Esophagus squamous epithelium (tissue), 5 donors: Measurements from ENCODE around the gene IL10RA. TPM values are rescaled to one million over a fixed set of nuclear protein-coding genes. Genes with fewer than 3 reads are reported as not detected.
"Not testable (repeated sequence)": the region's sequence is repeated elsewhere in the genome, so short reads cannot be mapped to it uniquely, and the experiment has no call there.

Experiments
- DNase-seq: peaks from one replicate; lab custom pipeline; 2025; lab: John Stamatoyannopoulos, UW
- H3K27ac ChIP-seq, 4 donors: fragments of 200-600 bp; sonication (generic); one replicate each; pipeline ENCODE4 v1.5.1; 2016 to 2019; ENCODE audit warnings: mild to moderate bottlenecking in 1 of 4
- H3K27me3 ChIP-seq, 4 donors: fragments of 200-600 bp; sonication (generic); 1 replicate in 3 of 4; 2 replicates in 1 of 4; pipeline versions ENCODE4 v1.5.1 to v1.6.0; 2017 to 2021; ENCODE audit warnings: antibody characterized with exemption in 1 of 4
- H3K36me3 ChIP-seq, 3 donors: fragments of 200-600 bp; sonication (generic); one replicate each; pipeline ENCODE4 v1.5.1; 2016 to 2019
- H3K4me1 ChIP-seq, 3 donors: fragments of 200-600 bp; sonication (generic); one replicate each; pipeline ENCODE4 v1.5.1; 2017 to 2019
- H3K4me3 ChIP-seq, 4 donors: fragments of 200-600 bp; sonication (generic); 1 replicate in 3 of 4; 2 replicates in 1 of 4; pipeline ENCODE4 v1.5.1; 2016 to 2019; ENCODE audit warnings: mild to moderate bottlenecking in 2 of 4, moderate library complexity in 1 of 4
- H3K9me3 ChIP-seq, 3 donors: fragments of 200-600 bp; sonication (generic); one replicate each; pipeline ENCODE4 v1.5.1; 2016 to 2019
- POLR2A ChIP-seq, 4 donors: fragments of 450-650 bp; IDR thresholded peaks; one replicate each; pipeline ENCODE4 v1.6.1; 2017; ENCODE audit warnings: antibody characterized with exemption in 4 of 4, mild to moderate bottlenecking in 4 of 4, moderate library complexity in 3 of 4
- WGBS, 2 donors: methylation state at CpG; one replicate each; pipeline ENCODE4 v1.1.5; 2018; 5-methylcytosine and 5-hydroxymethylcytosine counted together
- intact Hi-C: fragments of 100-400 bp; cut with DNase I; formaldehyde crosslinking; loops from one replicate; pipeline ENCODE4 v1.15.0; 2022
- total RNA-seq, 4 donors: library from RNA; depleted of rRNA; stranded (reverse); fragments of >200 nt; gene quantifications; one replicate each; pipeline ENCODE4 v1.1.0, GENCODE V29; 2016
- TF ChIP-seq, protein P1 (sequence below), 6 experiments: fragments of 450-650 bp in 4 of 6; fragments of 200-600 bp in 2 of 6; sonication (generic) in 2 of 6; IDR thresholded peaks; one replicate each; pipeline ENCODE4 v1.5.1; 2016 to 2019; ENCODE audit warnings: antibody characterized with exemption in 6 of 6, mild to moderate bottlenecking in 4 of 6, moderate library complexity in 4 of 6
- donor health status: DM: yes; HTN: yes; CAD: no.

IL10RA gene
- total RNA-seq, 4 donors from 2014 or later, result 2.2 to 21.2 (median 11.3) TPM

DNA sequence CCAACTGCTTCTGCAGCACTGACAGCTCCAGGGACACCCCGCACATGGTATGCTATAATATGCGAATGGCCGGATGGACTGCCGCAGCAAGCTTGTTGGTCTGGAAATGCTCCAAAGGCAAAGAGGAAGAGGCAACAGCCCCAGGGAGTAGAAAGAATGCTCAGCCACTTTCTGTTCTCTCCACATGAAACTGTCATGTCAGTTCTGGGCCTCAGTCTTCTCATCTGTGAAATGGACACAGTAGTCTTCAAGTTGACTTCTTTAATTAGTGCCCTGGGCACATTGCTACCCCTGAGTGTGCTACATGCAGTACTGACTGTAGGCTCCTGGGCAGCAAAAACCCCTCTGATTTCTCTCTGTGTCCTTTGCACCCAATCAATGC, 19.9 kb downstream of the IL10RA start:
- TF ChIP-seq, protein P1, sequence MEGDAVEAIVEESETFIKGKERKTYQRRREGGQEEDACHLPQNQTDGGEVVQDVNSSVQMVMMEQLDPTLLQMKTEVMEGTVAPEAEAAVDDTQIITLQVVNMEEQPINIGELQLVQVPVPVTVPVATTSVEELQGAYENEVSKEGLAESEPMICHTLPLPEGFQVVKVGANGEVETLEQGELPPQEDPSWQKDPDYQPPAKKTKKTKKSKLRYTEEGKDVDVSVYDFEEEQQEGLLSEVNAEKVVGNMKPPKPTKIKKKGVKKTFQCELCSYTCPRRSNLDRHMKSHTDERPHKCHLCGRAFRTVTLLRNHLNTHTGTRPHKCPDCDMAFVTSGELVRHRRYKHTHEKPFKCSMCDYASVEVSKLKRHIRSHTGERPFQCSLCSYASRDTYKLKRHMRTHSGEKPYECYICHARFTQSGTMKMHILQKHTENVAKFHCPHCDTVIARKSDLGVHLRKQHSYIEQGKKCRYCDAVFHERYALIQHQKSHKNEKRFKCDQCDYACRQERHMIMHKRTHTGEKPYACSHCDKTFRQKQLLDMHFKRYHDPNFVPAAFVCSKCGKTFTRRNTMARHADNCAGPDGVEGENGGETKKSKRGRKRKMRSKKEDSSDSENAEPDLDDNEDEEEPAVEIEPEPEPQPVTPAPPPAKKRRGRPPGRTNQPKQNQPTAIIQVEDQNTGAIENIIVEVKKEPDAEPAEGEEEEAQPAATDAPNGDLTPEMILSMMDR (IDR thresholded peaks at IDR 0.05), result no peak
- TF ChIP-seq POLR2A (IDR thresholded peaks at IDR 0.05), result no peak
- 96% methylated on average over 3 to 4 of the region's 4 CpGs for WGBS, 2 donors
- no peaks in the 10 kb centered on the region for H3K36me3 ChIP-seq
- H3K4me3 ChIP-seq, result no peak overlapping the region
- intact Hi-C loops, result no loop called here
- H3K27ac ChIP-seq, result peak overlapping the region in 1 of 4 donors; percentile 70
- peaks cover 0 to 8% (median 0%) of the 10 kb centered on the region in 4 donors for H3K27me3 ChIP-seq
- no peak for DNase-seq
- peaks cover 0 to 89% (median 30%) of the 10 kb centered on the region in 3 donors for H3K4me1 ChIP-seq
- H3K9me3 ChIP-seq, result no peaks in the 10 kb centered on the region

DNA sequence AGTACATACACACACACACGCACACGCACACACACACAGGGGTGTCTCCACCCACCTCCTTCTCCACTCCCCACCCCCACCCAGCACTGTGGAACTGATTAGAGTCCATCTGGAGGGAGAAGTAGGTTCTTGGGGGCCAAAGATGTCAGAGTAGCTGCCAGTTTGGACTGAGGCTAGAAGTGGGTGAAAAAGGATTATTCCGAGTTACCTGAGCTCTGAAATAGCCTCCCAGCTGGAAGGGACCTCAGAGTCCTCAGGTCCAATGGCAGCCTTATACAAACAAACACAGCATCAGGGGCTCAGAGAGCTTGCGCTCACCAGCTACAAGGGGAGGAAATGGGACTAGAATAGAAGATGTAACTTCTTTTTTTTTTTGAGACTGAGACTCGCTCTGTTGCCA, 20.8 kb downstream of the IL10RA start:
- no peak for DNase-seq
- H3K27me3 ChIP-seq, result peaks cover 0 to 8% (median 0%) of the 10 kb centered on the region in 4 donors
- no peak for TF ChIP-seq POLR2A (IDR thresholded peaks at IDR 0.05)
- TF ChIP-seq, protein P1 (IDR thresholded peaks at IDR 0.05), result no peak
- H3K9me3 ChIP-seq, result no peaks in the 10 kb centered on the region
- intact Hi-C loops, result no loop called here
- H3K27ac ChIP-seq, result peak overlapping the region in 2 of 4 donors; percentile 70 to 78
- no peaks in the 10 kb centered on the region for H3K36me3 ChIP-seq
- no peak overlapping the region for H3K4me3 ChIP-seq
- H3K4me1 ChIP-seq, result peaks cover 6 to 89% (median 34%) of the 10 kb centered on the region in 3 donors
- 53 to 75% methylated on average over 3 to 5 of the region's 5 CpGs for WGBS, 2 donors

DNA sequence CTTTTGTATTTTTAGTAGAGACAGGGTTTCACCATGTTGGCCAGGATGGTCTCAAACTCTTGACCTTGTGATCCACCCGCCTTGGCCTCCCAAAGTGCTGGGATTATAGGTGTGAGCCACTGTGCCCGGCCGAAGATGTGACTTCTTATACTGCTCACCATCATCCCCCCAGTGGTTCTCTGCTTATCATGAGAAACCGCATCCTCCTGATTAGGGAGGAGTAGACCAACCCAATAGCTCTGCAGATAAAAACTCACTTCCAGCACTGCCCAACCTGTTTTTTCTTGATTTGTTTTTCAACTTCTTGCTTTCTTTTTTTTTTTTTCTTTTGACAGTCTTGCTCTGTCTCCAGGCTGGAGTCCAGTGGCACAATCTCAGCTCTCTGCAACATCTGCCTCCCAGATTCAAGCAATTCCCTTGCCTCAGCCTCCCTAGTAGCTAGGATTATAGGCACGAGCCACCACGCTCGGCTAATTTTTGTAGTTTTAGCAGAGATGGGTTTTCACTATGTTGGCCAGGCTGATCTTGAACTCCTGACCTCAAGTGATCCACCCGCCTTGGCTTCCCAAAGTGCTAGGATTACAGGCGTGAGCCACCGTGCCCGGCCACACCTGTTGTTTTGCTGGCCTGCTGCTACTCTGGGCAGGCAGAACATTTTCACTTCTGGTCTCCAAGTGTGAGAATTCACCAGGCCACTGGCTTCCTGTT, 21.5 kb downstream of the IL10RA start:
- peak in 1 of 4 donors; percentile 29 for TF ChIP-seq POLR2A (IDR thresholded peaks at IDR 0.05)
- 65 to 72% methylated on average over 11 of the region's 11 CpGs for WGBS, 2 donors

DNA sequence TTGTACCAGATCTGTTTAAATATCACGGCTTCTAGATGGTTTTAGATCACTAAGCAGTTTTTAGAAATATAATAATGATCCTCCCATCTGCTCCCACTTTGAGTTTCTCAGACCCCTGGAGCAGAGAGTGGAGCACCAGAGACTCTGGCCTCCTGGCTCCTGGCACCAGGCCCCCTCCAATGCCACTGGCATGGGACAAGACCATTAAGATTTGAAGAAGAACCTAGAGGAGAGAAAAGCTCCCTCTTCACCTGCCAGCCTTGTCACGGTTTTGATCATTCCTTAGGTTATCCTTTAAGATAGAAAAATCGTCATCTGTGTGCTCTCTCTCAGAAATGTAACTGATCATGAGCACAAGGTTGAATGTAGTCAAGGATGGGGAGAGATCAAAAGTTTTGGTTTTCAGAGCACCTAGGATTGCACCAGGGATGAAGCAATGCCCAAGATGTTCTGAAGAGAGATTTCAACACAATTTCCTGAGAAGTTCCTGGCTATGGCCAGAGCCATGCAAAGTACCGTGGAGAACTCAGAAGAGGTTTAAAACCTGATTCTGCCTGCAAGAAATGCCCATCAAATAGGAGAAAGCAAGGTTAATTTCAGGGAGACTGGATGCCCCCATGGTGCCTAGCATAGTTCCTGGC, 22.2 kb downstream of the IL10RA start:
- Histone ChIP-seq H3K4me1 (peaks cover 15 to 87% (median 35%) of the 10 kb centered on the region in 3 donors), H3K36me3 (no peaks in the 10 kb centered on the region), H3K4me3 (no peak overlapping the region), H3K9me3 (no peaks in the 10 kb centered on the region), H3K27ac (peak overlapping the region; percentile 24 to 83 (median 56)), H3K27me3 (peaks cover 0 to 8% (median 0%) of the 10 kb centered on the region in 4 donors)
- WGBS, 2 donors, result 53 to 64% methylated on average over 4 of the region's 4 CpGs
- TF ChIP-seq POLR2A (IDR thresholded peaks at IDR 0.05), result no peak
- TF ChIP-seq, protein P1 (IDR thresholded peaks at IDR 0.05), result no peak
- no peak for DNase-seq
- intact Hi-C loops, result no loop called here

More for the DNA sequence above, 21.5 kb downstream of the IL10RA start:
- peak overlapping the region; percentile 24 to 83 (median 56) for H3K27ac ChIP-seq
- peaks cover 11 to 89% (median 36%) of the 10 kb centered on the region in 3 donors for H3K4me1 ChIP-seq
- H3K36me3 ChIP-seq, intact Hi-C loops, H3K4me3 ChIP-seq, H3K9me3 ChIP-seq, H3K27me3 ChIP-seq, DNase-seq: not testable (repeated sequence)

DNA sequence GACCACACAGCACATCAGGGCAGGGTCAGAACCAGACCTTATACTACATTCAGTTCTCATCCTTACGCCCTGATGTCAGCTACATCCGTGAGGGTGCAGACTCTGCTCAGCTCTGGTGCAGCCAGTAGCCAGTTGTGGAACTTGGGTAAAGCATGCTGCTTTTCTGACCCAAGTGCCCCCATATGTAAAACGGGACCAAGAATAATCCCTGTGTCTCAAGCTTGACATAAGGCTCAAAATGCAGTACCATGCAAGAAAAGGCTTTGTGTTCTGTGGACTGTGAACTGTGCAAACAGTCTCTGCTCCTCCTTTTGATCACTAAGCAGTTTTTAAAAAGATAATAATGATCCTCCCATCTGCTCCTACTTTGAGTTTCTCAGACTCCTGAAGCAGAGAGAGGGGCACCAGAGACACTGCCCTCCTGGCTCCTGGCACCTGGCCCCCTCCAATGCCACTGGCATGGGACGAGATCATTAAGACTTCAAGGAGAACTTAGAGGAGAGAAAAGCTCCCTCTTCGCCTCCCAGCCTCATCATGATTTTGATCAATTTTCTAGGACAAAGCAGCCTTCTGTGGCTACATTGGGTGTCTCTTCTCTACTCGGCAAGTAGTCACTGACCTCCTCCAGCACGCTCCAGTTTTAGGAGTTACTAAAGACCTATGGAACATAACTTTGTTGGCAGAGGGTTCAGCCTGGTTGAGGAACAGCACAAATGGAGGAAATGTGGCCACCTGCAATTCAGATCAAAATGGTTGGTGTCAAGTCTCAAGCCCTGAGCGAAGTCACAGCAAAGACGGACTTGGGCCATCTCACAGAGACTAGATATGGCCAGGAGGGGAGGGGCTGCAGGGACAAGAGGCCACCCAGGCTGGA, 23.9 kb downstream of the IL10RA start:
- TF ChIP-seq, protein P1 (IDR thresholded peaks at IDR 0.05), result no peak
- TF ChIP-seq POLR2A (IDR thresholded peaks at IDR 0.05), result no peak
- intact Hi-C loops, result no loop called here
- WGBS, 2 donors, result 55 to 75% methylated on average over 6 to 8 of the region's 9 CpGs
- H3K27me3 ChIP-seq, result peaks cover 0 to 8% (median 0%) of the 10 kb centered on the region in 4 donors
- H3K4me1 ChIP-seq, result peaks cover 15 to 73% (median 33%) of the 10 kb centered on the region in 3 donors
- peak overlapping the region; percentile 13 to 85 (median 71) for H3K27ac ChIP-seq
- H3K9me3 ChIP-seq, result no peaks in the 10 kb centered on the region
- no peaks in the 10 kb centered on the region for H3K36me3 ChIP-seq
- H3K4me3 ChIP-seq, result no peak overlapping the region
- no peak for DNase-seq
